Upper lobe of right lung (tissue), 1 donor: ENCODE measurements around the gene INO80. TPM values are rescaled to one million over a fixed set of nuclear protein-coding genes. Genes with fewer than 3 reads are reported as not detected.
A peak's percentile ranks its signal among the peaks of the same experiment; 100 is the strongest.

ENCODE experiments used
- ATAC-seq: fragments of 200-7000 bp; cut with Tn5 transposase; one replicate; pipeline ENCODE4 v1.9.1; 2020; ENCODE audit warnings: mild to moderate bottlenecking, moderate library complexity
- DNase-seq: peaks from one replicate; pipeline ENCODE4 v3.0.0-alpha.2; 2020
- H3K27ac ChIP-seq: fragments of 200-600 bp; one replicate; pipeline ENCODE4 v1.8.0; 2022
- H3K27me3 ChIP-seq: fragments of 200-600 bp; one replicate; pipeline ENCODE4 v1.8.0; 2022; ENCODE audit warnings: mild to moderate bottlenecking
- H3K36me3 ChIP-seq: fragments of 200-600 bp; one replicate; pipeline ENCODE4 v1.8.0; 2022
- H3K4me1 ChIP-seq: fragments of 200-600 bp; one replicate; pipeline ENCODE4 v1.8.0; 2022
- H3K4me3 ChIP-seq: fragments of 200-600 bp; one replicate; pipeline ENCODE4 v1.8.0; 2022; ENCODE audit warnings: mild to moderate bottlenecking
- H3K9me3 ChIP-seq: fragments of 200-600 bp; one replicate; pipeline ENCODE4 v1.8.0; 2022
- CTCF ChIP-seq: fragments of 200-600 bp; IDR thresholded peaks from one replicate; pipeline ENCODE4 v1.8.0; 2022; ENCODE audit warnings: antibody characterized with exemption
- intact Hi-C: fragments of 100-400 bp; cut with DNase I; formaldehyde crosslinking; loops from one replicate; pipeline ENCODE4 v1.11.0; 2022
- total RNA-seq: library from RNA; stranded (reverse); fragmentation: NEBNext Ultra II Directional; extraction: Animal tissue kit (Norgen Biotek cat#: 25700); gene quantifications from one replicate; pipeline ENCODE4 v1.2.1, GENCODE V29; 2021
- donor health status: DM: no; HTN: yes; CAD: no; lungs with severe emphysema.

Gene INO80
- total RNA-seq, 1 donor from 2014 or later: 35.6 TPM

- peak; percentile 98 for DNase-seq
- H3K36me3 ChIP-seq: no peaks in the 10 kb centered on the region
- TF ChIP-seq CTCF: no peak
- H3K27me3 ChIP-seq: no peaks in the 10 kb centered on the region
- peak within 1 kb of the TSS; percentile 79 for H3K27ac ChIP-seq
- ATAC-seq: peak; percentile 94
- intact Hi-C loops: loop anchor here (10.0 kb wide), 1 partner anchor 62 kb away; no protein-coding TSS in a partner anchor
- peak within 1 kb of the TSS; percentile 71 for H3K4me3 ChIP-seq
- no peaks in the 10 kb centered on the region for H3K9me3 ChIP-seq
- peaks cover 16% of the 10 kb centered on the region for H3K4me1 ChIP-seq
These were observed 163.0 kb downstream of the INO80 start, which contains the start of gene CHAC1 for GRCh38 chr15:40952901-40953712. Gene CHAC1 (plus strand): TSS chr15:40953471. CDS start chr15:40953584, 113 bp downstream.

GRCh38 chr15:40952301-40952900, 163.7 kb downstream of the INO80 start:
- Histone ChIP-seq H3K4me3 (peak overlapping the region; percentile 71), H3K27me3 (no peaks in the 10 kb centered on the region), H3K27ac (peak overlapping the region; percentile 79), H3K9me3 (no peaks in the 10 kb centered on the region), H3K36me3 (no peaks in the 10 kb centered on the region), H3K4me1 (peaks cover 16% of the 10 kb centered on the region)
- ATAC-seq (no peak), DNase-seq (no peak)
- intact Hi-C loops: loop anchor here (10.0 kb wide), 1 partner anchor 62 kb away; no protein-coding TSS in a partner anchor
- TF ChIP-seq CTCF: no peak

GRCh38 chr15:40951764-40952163, 164.3 kb downstream of the INO80 start:
- DNase-seq: no peak
- no peak for TF ChIP-seq CTCF
- Histone ChIP-seq H3K4me1 (peaks cover 16% of the 10 kb centered on the region), H3K9me3 (no peaks in the 10 kb centered on the region), H3K27me3 (no peaks in the 10 kb centered on the region), H3K27ac (no peak overlapping the region), H3K36me3 (no peaks in the 10 kb centered on the region), H3K4me3 (no peak overlapping the region)
- ATAC-seq: no peak
- intact Hi-C loops: loop anchor here (10.0 kb wide), 1 partner anchor 63 kb away; no protein-coding TSS in a partner anchor

- intact Hi-C loops: loop anchor here (10.0 kb wide), 1 partner anchor 65 kb away; no protein-coding TSS in a partner anchor
- Histone ChIP-seq H3K4me3 (no peak overlapping the region), H3K4me1 (peaks cover 16% of the 10 kb centered on the region), H3K27me3 (no peaks in the 10 kb centered on the region), H3K27ac (peak overlapping the region; percentile 48), H3K9me3 (no peaks in the 10 kb centered on the region), H3K36me3 (no peaks in the 10 kb centered on the region)
- DNase-seq: no peak
- peak; percentile 34 for ATAC-seq
- TF ChIP-seq CTCF: no peak
These were observed 166.3 kb downstream of the INO80 start for GRCh38 chr15:40949756-40950207.

GRCh38 chr15:40948706-40949473, 167.2 kb downstream of the INO80 start:
- Histone ChIP-seq H3K4me1 (peaks cover 16% of the 10 kb centered on the region), H3K27me3 (no peaks in the 10 kb centered on the region), H3K4me3 (no peak overlapping the region), H3K36me3 (no peaks in the 10 kb centered on the region), H3K9me3 (no peaks in the 10 kb centered on the region), H3K27ac (peak overlapping the region; percentile 48)
- no peak for TF ChIP-seq CTCF
- ATAC-seq (no peak), DNase-seq (no peak)
- intact Hi-C loops: no loop called here
